Esophagus muscularis mucosa (tissue), 4 donors: ENCODE measurements around the gene TMOD1. TPM values are rescaled to one million over a fixed set of nuclear protein-coding genes. Genes with fewer than 3 reads are reported as not detected.
"Not testable (repeated sequence)": the region's sequence is repeated elsewhere in the genome, so short reads cannot be mapped to it uniquely, and the experiment has no call there.

ENCODE experiments used
- DNase-seq: peaks from one replicate; pipeline ENCODE4 v3.0.0-alpha.2; 2017; ENCODE audit errors: extremely low spot score
- H3K27ac ChIP-seq, 4 donors: fragments of 200-600 bp; sonication (generic); replicated peaks in 1 of 4; 1 replicate in 3 of 4; 2 replicates in 1 of 4; pipeline ENCODE4 v1.5.1; 2016 to 2019; ENCODE audit warnings: mild to moderate bottlenecking in 1 of 4
- H3K27me3 ChIP-seq, 4 donors: fragments of 200-600 bp; sonication (generic); one replicate each; pipeline versions ENCODE4 v1.5.1 to v1.6.0; 2016 to 2019
- H3K36me3 ChIP-seq, 4 donors: fragments of 200-600 bp; sonication (generic); one replicate each; pipeline ENCODE4 v1.5.1; 2016 to 2019
- H3K4me1 ChIP-seq, 4 donors: fragments of 200-600 bp; sonication (generic); one replicate each; pipeline ENCODE4 v1.5.1; 2016 to 2019
- H3K4me3 ChIP-seq, 4 donors: fragments of 200-600 bp; sonication (generic); 1 replicate in 2 of 4; 2 replicates in 2 of 4; pipeline ENCODE4 v1.5.1; 2016 to 2019; ENCODE audit warnings: mild to moderate bottlenecking in 4 of 4, moderate library complexity in 1 of 4
- H3K9me3 ChIP-seq, 4 donors: fragments of 200-600 bp; sonication (generic); 1 replicate in 3 of 4; 2 replicates in 1 of 4; pipeline ENCODE4 v1.5.1; 2016 to 2019
- EP300 ChIP-seq: sonication (generic); formaldehyde crosslinking; IDR thresholded peaks from one replicate; pipeline ENCODE4 v1.6.1; 2017; ENCODE audit warnings: antibody characterized with exemption
- POLR2A ChIP-seq: fragments of 450-650 bp; IDR thresholded peaks from one replicate; pipeline ENCODE4 v1.6.1; 2017; ENCODE audit warnings: antibody characterized with exemption, moderate library complexity, mild to moderate bottlenecking, low read depth
- POLR2AphosphoS5 ChIP-seq, 2 donors: sonication (generic); formaldehyde crosslinking; IDR thresholded peaks; one replicate each; pipeline ENCODE4 v1.6.1; 2017; ENCODE audit warnings: antibody characterized with exemption in 2 of 2
- WGBS: methylation state at CpG from one replicate; pipeline ENCODE4 v1.1.5; 2018; 5-methylcytosine and 5-hydroxymethylcytosine counted together
- intact Hi-C: fragments of 100-400 bp; cut with DNase I; formaldehyde crosslinking; loops from one replicate; pipeline ENCODE4 v1.15.1; 2023
- total RNA-seq, 4 donors: library from RNA; depleted of rRNA; stranded (reverse); fragments of >200 nt; gene quantifications; one replicate each; pipeline versions ENCODE4 v1.1.0 to v1.2.1, GENCODE V29; 2016
- TF ChIP-seq, protein P1 (sequence below), 3 experiments: fragments of 200-600 bp in 2 of 3; fragments of 450-650 bp in 1 of 3; sonication (generic) in 2 of 3; IDR thresholded peaks; one replicate each; pipeline ENCODE4 v1.5.1; 2017 to 2019; ENCODE audit warnings: antibody characterized with exemption in 3 of 3, mild to moderate bottlenecking in 2 of 3, moderate library complexity in 1 of 3

TMOD1 gene
- total RNA-seq, 4 donors from 2014 or later: 68.4 to 97.6 (median 71.6) TPM

DNA sequence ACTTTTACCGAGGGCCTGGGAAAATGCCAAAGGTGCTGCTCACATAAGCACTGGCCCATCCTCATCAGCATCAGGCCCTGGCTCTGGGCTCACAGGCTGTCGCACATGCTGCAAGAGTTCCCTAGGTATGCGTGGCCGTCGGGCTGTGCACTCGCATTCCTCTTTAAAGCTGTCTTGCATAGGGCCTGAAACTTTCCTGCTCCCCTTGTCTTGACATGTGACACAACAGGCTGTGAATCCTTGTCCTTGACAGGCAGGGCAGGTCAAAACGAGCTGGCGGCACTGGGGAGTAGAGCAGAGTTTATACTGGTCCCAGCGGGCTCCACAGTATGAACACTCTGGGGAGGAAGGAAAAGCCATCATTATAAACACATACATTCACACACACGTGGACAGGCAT, 101.0 kb downstream of the TMOD1 start:
- Histone ChIP-seq H3K4me1 (peaks cover 15 to 32% (median 19%) of the 10 kb centered on the region in 4 donors), H3K27me3 (no peaks in the 10 kb centered on the region), H3K4me3 (no peak overlapping the region), H3K9me3 (no peaks in the 10 kb centered on the region), H3K27ac (peak overlapping the region in 2 of 4 donors; percentile 11 to 43), H3K36me3 (peaks cover 22 to 86% (median 74%) of the 10 kb centered on the region in 4 donors)
- TF ChIP-seq, protein P1, sequence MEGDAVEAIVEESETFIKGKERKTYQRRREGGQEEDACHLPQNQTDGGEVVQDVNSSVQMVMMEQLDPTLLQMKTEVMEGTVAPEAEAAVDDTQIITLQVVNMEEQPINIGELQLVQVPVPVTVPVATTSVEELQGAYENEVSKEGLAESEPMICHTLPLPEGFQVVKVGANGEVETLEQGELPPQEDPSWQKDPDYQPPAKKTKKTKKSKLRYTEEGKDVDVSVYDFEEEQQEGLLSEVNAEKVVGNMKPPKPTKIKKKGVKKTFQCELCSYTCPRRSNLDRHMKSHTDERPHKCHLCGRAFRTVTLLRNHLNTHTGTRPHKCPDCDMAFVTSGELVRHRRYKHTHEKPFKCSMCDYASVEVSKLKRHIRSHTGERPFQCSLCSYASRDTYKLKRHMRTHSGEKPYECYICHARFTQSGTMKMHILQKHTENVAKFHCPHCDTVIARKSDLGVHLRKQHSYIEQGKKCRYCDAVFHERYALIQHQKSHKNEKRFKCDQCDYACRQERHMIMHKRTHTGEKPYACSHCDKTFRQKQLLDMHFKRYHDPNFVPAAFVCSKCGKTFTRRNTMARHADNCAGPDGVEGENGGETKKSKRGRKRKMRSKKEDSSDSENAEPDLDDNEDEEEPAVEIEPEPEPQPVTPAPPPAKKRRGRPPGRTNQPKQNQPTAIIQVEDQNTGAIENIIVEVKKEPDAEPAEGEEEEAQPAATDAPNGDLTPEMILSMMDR (IDR thresholded peaks at IDR 0.05): no peak
- no peak for TF ChIP-seq EP300
- no peak for TF ChIP-seq POLR2A
- TF ChIP-seq POLR2AphosphoS5 (IDR thresholded peaks at IDR 0.05): no peak
- WGBS: 83% methylated on average over 7 of the region's 10 CpGs
- intact Hi-C loops: no loop called here
- DNase-seq: no peak

DNA sequence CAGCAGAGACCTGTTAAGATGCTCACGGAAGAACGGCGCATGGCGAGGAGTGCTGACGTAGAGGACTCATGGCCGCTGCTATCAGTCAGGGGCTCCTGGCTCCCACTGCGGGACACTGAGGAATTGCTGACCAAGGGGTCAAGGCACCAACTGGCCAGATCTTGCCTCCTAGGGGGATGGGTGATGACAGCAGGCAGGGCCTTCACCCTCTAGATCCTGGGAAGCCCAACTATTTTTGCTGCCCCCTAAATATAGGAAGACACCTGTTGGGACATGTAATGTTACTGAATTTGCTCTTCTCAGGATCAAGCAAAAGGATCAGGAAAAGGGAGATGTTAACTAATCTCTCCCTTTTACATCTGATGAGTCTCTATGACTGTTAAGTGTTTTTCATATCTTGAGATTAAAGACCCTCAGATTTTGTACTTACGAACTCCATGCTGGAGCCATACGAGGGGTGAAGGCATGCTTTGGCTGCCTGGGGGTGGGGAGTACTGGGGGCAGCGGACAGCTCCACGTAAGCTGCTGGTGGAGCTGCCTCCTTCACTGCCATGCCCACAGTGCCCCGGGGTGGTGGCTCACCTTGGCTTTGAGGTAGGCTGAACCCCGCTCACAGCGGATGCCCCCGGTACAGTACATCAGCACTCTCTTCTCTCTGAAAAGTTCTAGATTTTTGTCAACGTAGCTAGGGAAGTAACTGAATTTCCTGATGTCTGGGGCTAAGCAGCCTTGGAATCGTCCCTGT, 103.6 kb downstream of the TMOD1 start:
- peaks cover 0 to 16% (median 7%) of the 10 kb centered on the region in 4 donors for H3K4me1 ChIP-seq
- H3K27me3 ChIP-seq: no peaks in the 10 kb centered on the region
- TF ChIP-seq POLR2AphosphoS5 (IDR thresholded peaks at IDR 0.05) (peak in 1 of 2 donors; percentile 1), EP300 (no peak)
- TF ChIP-seq, protein P1 (IDR thresholded peaks at IDR 0.05): no peak
- H3K27ac ChIP-seq: peak overlapping the region in 3 of 4 donors; percentile 1 to 31 (median 1)
- no peak overlapping the region for H3K4me3 ChIP-seq
- WGBS: 82% methylated on average over 17 of the region's 17 CpGs
- no peak for DNase-seq
- intact Hi-C loops: no loop called here
- H3K9me3 ChIP-seq: no peaks in the 10 kb centered on the region
- H3K36me3 ChIP-seq: peaks cover 22 to 91% (median 77%) of the 10 kb centered on the region in 4 donors

- H3K4me1 ChIP-seq: peaks cover 0 to 12% (median 10%) of the 10 kb centered on the region in 4 donors
- H3K27ac ChIP-seq: peak overlapping the region in 3 of 4 donors; percentile 8 to 51 (median 12)
- peaks cover 0 to 65% (median 44%) of the 10 kb centered on the region in 4 donors for H3K36me3 ChIP-seq
- intact Hi-C loops: loop anchor here (1.0 kb wide), 2 partner anchors 147 to 204 kb away; no protein-coding TSS in a partner anchor
- no peak overlapping the region for H3K4me3 ChIP-seq
- TF ChIP-seq POLR2AphosphoS5 (IDR thresholded peaks at IDR 0.05) (peak in 1 of 2 donors; percentile 60), POLR2A (no peak), EP300 (no peak)
- TF ChIP-seq, protein P1 (IDR thresholded peaks at IDR 0.05): peak; percentile 82 to 92 (median 89)
- no peaks in the 10 kb centered on the region for H3K9me3 ChIP-seq
- no peaks in the 10 kb centered on the region for H3K27me3 ChIP-seq
- no peak for DNase-seq
These were observed 114.1 kb downstream of the TMOD1 start for GRCh38 chr9:97615439-97616072.

DNA sequence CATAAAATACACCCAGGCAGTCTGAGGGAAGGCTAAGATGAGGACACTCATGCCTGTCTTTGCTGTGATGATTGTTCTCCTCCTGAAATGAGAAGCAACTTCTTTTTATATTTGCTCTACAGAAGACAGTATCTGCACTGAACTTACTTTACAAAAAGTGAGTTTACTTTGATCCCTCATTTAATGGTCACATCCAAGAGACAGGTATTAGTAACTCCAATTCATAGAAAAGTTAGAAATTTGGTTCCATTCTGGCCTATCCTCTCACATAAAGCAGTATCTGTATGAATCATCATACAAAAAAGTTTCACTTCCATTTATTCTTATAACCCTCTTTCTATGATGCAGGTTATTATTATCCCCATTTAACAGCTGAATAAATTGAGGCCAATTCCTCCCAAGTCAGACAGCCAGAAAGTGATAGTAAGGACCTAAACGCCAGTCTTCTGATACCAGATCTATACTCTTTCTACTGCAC, 116.5 kb downstream of the TMOD1 start:
- H3K4me1 ChIP-seq: peaks cover 0 to 12% (median 10%) of the 10 kb centered on the region in 4 donors
- H3K4me3 ChIP-seq: no peak overlapping the region
- WGBS: 91% methylated on average over 1 of the region's 1 CpG
- H3K9me3 ChIP-seq: no peaks in the 10 kb centered on the region
- peaks cover 0 to 64% (median 38%) of the 10 kb centered on the region in 4 donors for H3K36me3 ChIP-seq
- no peaks in the 10 kb centered on the region for H3K27me3 ChIP-seq
- TF ChIP-seq, protein P1 (IDR thresholded peaks at IDR 0.05): no peak
- TF ChIP-seq POLR2A: no peak
- no peak for TF ChIP-seq EP300
- TF ChIP-seq POLR2AphosphoS5 (IDR thresholded peaks at IDR 0.05): no peak
- DNase-seq: no peak
- intact Hi-C loops: no loop called here
- no peak overlapping the region for H3K27ac ChIP-seq

DNA sequence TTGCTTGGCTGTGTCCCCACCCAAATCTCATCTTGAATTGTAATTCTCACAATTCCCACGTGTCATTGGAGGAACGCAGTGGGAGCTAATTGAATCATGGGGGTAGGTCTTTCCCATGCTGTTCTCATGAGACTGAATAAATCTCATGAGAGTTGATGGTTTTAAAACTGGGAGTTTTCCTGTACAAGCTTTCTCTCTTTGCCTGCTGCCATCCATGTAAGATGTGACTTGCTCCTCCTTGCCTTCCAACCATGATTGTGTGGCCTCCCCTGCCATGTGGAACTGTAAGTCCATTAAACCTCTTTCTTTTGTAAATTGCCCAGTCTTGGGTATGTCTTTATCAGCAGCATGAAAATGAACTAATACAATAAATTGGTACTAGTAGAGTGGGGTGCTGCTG, 118.6 kb downstream of the TMOD1 start:
- H3K4me3 ChIP-seq, H3K27me3 ChIP-seq, DNase-seq, H3K27ac ChIP-seq, intact Hi-C loops, H3K9me3 ChIP-seq, H3K4me1 ChIP-seq: not testable (repeated sequence)
- peaks cover 0 to 76% (median 43%) of the 10 kb centered on the region in 4 donors for H3K36me3 ChIP-seq
- 92% methylated on average over 2 of the region's 2 CpGs for WGBS

DNA sequence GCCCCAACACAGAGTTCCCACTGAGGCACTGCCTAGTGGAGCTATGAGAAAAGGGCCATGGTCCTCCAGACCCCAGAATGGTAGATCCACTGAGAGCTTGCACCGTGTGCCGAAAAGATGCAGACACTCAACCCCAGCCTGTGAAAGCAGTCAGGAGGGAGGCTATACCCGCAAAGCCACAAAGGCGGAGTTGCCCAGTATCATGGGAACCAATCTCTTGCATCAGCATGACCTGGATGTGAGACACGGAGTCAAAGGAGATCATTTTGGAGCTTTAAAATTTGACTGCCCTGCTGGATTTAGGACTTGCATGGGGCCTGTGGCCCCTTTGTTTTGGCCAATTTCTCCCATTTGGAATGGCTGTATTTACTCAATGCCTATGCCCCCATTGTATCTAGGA, 121.0 kb downstream of the TMOD1 start:
- peaks cover 0 to 69% (median 38%) of the 10 kb centered on the region in 4 donors for H3K36me3 ChIP-seq
- WGBS: 100% methylated on average over 5 of the region's 5 CpGs

More for the DNA sequence above, 121.0 kb downstream of the TMOD1 start:
- H3K4me3 ChIP-seq, H3K4me1 ChIP-seq, DNase-seq, H3K27ac ChIP-seq, intact Hi-C loops, H3K9me3 ChIP-seq, H3K27me3 ChIP-seq: not testable (repeated sequence)
